Measurements from ENCODE around the gene SLC15A4. TPM values are rescaled to one million over a fixed set of nuclear protein-coding genes. Genes with fewer than 3 reads are reported as not detected.

The SLC15A4 gene
- total RNA-seq, 4 donors from 2014 or later: 28.1 to 49.9 (median 45.8) TPM

- Histone ChIP-seq H3K27ac (no peak overlapping the region), H3K4me3 (no peak overlapping the region), H3K9me3 (no peaks in the 10 kb centered on the region), H3K4me1 (no peaks in the 10 kb centered on the region), H3K36me3 (peaks cover 0 to 15% of the 10 kb centered on the region in 2 donors), H3K27me3 (no peaks in the 10 kb centered on the region)
- TF ChIP-seq CTCF (IDR thresholded peaks at IDR 0.05) (no peak), POLR2A (IDR thresholded peaks at IDR 0.05) (no peak), EP300 (IDR thresholded peaks at IDR 0.05) (no peak)
- no peak for ATAC-seq
- WGBS, 2 donors (ENCODE audit: low coverage in 1 of 2): 78 to 93% methylated on average over 5 to 8 of the region's 17 CpGs
Observed at GRCh38 chr12:128786741-128787391, 36.9 kb downstream of the SLC15A4 start.

- H3K4me3 ChIP-seq: no peak overlapping the region
- H3K9me3 ChIP-seq: no peaks in the 10 kb centered on the region
- no peaks in the 10 kb centered on the region for H3K4me1 ChIP-seq
- no peak for ATAC-seq
- no peaks in the 10 kb centered on the region for H3K36me3 ChIP-seq
- TF ChIP-seq POLR2A (IDR thresholded peaks at IDR 0.05) (no peak), CTCF (IDR thresholded peaks at IDR 0.05) (no peak), POLR2AphosphoS5 (IDR thresholded peaks at IDR 0.05) (no peak), EP300 (IDR thresholded peaks at IDR 0.05) (no peak)
- H3K27me3 ChIP-seq: no peaks in the 10 kb centered on the region
- no peak overlapping the region for H3K27ac ChIP-seq
- WGBS, 2 donors (ENCODE audit: low coverage in 1 of 2): 52 to 58% methylated on average over 7 to 13 of the region's 13 CpGs
Observed at GRCh38 chr12:128784030-128784760, 39.6 kb downstream of the SLC15A4 start.

- H3K4me1 ChIP-seq: no peaks in the 10 kb centered on the region
- no peak for ATAC-seq
- H3K27ac ChIP-seq: no peak overlapping the region
- no peaks in the 10 kb centered on the region for H3K27me3 ChIP-seq
- no peaks in the 10 kb centered on the region for H3K36me3 ChIP-seq
- no peaks in the 10 kb centered on the region for H3K9me3 ChIP-seq
- TF ChIP-seq CTCF (IDR thresholded peaks at IDR 0.05): no peak
- TF ChIP-seq EP300 (IDR thresholded peaks at IDR 0.05): no peak
- TF ChIP-seq POLR2AphosphoS5 (IDR thresholded peaks at IDR 0.05): no peak
- no peak for TF ChIP-seq POLR2A (IDR thresholded peaks at IDR 0.05)
- WGBS, 2 donors (ENCODE audit: low coverage in 1 of 2): 62 to 72% methylated on average over 7 to 8 of the region's 8 CpGs
- H3K4me3 ChIP-seq: no peak overlapping the region
Observed at GRCh38 chr12:128783129-128783574, 40.6 kb downstream of the SLC15A4 start.

- no peaks in the 10 kb centered on the region for H3K4me1 ChIP-seq
- ATAC-seq: no peak
- no peaks in the 10 kb centered on the region for H3K9me3 ChIP-seq
- no peak overlapping the region for H3K4me3 ChIP-seq
- H3K36me3 ChIP-seq: no peaks in the 10 kb centered on the region
- H3K27ac ChIP-seq: no peak overlapping the region
- TF ChIP-seq CTCF (IDR thresholded peaks at IDR 0.05) (no peak), POLR2AphosphoS5 (IDR thresholded peaks at IDR 0.05) (no peak), POLR2A (IDR thresholded peaks at IDR 0.05) (no peak), EP300 (IDR thresholded peaks at IDR 0.05) (no peak)
- H3K27me3 ChIP-seq: no peaks in the 10 kb centered on the region
Observed at GRCh38 chr12:128779901-128780300, 43.9 kb downstream of the SLC15A4 start.

- H3K27me3 ChIP-seq: peaks cover 27% of the 10 kb centered on the region
- ATAC-seq: no peak
- H3K9me3 ChIP-seq: no peaks in the 10 kb centered on the region
- H3K36me3 ChIP-seq: no peaks in the 10 kb centered on the region
- no peak overlapping the region for H3K4me3 ChIP-seq
- no peak overlapping the region for H3K27ac ChIP-seq
- no peaks in the 10 kb centered on the region for H3K4me1 ChIP-seq
- TF ChIP-seq POLR2A (IDR thresholded peaks at IDR 0.05) (no peak), POLR2AphosphoS5 (IDR thresholded peaks at IDR 0.05) (no peak), CTCF (IDR thresholded peaks at IDR 0.05) (no peak), EP300 (IDR thresholded peaks at IDR 0.05) (no peak)
- 94 to 95% methylated on average over 3 to 8 of the region's 10 CpGs for WGBS, 2 donors (ENCODE audit: low coverage in 1 of 2)
Observed at GRCh38 chr12:128772249-128772648, 51.5 kb downstream of the SLC15A4 start.

All from gastroesophageal sphincter (tissue), 4 donors.